EH (cell line): ENCODE measurements around the gene NEK10.

Experiments
- DNase-seq: peaks from one replicate; pipeline ENCODE4 v3.0.0-alpha.2; 2015; ENCODE audit warnings: low read depth

NEK10 gene

DNA sequence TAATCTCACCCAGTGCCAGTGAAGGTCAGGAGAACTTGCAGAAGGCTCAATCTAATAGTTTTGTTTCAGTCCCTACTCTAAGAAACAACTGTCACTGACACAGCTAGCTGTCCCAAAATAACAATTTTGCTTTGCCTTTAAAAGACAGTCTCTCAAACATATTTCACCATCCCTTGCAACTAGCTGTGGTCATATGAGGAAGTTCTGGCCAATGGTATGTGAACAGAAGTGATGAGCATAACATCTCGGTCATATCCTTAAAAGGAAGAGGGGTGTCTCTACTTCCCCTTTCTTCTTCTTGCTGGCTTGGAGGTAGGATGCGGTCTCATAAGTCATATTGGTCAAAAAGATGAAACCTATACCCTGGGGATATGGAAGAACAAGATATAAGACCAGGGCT, 198.1 kb downstream of the NEK10 start:
- no peak for DNase-seq

DNA sequence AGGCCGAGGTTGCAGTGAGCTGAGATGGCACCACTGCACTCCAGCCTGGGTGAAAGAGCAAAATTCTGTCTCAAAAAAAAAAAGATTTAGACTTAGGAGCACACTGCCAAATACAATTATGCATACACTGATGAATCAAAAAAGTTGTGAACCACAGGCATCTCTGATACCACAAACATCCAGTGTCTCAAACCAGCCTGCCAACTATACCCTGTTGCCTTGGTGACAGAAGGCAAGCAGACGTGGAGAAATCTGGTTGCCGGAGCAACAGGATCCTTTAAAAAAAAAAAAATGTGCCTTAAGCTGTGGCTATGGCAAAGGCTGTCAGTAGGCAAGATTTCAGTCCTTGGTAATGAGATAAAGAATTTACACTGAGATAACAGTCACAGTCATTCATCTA, 202.3 kb downstream of the NEK10 start:
- peak; percentile 99 for DNase-seq

DNA sequence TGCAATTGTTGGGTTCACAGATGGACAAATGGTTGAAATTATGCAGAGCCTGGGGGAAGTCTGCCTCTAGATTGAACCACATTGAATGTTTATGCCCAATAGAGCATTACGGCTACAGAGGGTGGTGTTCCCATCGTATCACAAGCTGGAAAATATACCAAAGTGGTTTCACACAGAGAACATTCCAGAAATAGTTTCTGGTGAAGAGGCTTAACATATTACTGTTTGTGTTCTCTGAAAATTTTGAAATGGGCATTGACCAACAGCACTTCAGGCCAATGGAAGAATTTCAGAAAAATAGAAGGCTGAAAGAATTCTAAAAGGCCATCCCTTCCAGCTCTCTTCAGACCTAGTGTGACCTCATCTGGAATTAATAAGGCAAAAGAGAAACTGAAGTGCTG, 203.9 kb downstream of the NEK10 start:
- DNase-seq = peak; percentile 93

DNA sequence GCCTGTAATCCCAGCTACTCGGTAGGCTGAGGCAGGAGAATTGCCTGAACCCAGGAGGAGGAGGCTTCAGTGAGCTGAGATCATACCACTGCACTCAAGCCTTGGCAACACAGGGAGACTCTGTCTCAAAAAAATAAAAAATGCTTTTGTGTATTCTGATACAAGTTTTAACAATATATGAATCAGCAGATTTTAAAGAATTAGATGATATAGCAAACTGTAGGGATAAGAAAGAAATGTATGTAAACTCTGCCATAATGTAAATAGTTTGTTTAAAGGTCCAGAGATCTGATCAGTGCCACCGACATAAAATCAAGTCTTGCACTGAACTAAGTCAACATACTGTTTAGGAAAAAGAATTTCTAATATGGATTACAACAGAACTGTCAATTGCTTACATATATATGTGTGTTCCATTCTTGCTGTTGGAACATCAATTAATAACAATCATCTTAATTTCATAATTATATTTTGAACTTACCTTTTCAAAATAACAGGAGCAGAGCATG, 208.3 kb downstream of the NEK10 start:
- no peak for DNase-seq

DNA sequence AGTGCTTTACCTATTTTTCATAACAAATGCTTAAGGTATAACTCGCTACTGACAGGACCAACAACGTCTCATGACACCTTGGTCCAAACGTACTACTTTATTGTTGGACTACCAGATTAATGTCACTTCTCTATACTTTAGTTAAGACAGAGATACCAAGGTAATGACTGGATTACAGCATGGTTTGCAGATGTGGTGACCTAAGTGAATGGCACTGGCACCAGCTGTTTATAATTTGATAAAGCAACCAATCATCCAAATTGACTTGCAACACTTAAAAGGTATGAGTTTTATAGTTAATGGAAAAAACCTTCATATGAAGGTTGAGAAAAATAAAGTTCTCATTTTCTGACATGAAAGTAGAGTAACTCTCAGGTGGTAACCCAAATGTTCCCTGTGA, 209.0 kb downstream of the NEK10 start:
- DNase-seq = no peak

DNA sequence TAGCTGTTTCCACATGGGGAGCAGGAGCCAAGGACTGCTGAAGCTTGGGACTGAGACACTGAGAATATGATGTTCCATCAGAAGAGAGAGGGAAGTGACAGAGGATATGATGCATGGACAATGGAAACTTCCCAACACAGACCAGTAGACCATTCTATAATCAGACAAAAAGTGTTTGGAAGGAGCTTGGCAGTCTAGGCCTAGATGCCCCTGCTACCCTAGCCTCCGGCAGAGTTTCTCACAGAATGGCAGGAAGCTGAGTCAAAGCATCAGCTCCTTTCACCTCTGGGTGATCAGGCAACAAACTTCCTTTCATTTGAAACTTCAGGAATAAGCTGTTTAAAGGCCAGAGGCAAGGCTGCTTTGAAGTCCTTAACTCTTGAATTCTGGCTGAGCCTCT, 222.0 kb downstream of the NEK10 start:
- DNase-seq = peak; percentile 69

DNA sequence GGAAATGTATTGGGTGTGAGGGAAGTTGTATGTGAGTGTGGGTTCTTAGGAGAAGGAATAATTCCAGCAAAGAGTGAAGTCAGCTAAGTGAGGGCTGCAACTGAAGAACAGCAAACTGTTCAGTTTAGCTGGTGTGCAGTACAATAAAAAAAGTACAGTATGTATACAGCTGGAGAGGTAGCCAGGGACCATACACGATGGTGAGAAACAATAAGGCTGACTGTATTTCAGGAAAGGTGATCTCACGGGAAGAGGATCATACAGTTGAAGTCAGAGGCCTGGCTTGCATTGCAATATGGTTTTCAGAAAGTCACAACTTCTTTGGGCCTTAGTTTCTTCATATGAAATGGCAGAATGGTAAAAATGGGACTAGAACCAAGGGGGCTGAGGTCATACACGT, 222.4 kb downstream of the NEK10 start:
- DNase-seq = no peak

DNA sequence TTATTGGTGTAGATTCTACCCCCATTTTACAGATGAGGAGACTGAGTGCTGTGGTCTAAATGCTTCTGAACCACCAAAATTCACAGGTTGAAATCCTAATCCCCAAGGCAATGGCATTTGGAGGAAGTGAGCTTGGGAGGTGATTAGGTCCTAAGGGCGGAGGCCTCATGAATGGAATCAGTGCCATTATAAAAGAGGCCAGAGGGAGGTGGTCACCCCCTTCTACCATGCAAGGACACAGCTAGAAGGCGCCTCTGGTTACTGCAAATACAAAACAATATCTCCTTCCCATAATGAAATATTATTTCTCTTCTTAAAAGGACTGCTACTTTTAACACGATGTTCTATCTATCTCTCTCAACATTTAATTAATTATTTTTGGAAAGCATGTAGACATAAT, 223.5 kb downstream of the NEK10 start:
- no peak for DNase-seq

DNA sequence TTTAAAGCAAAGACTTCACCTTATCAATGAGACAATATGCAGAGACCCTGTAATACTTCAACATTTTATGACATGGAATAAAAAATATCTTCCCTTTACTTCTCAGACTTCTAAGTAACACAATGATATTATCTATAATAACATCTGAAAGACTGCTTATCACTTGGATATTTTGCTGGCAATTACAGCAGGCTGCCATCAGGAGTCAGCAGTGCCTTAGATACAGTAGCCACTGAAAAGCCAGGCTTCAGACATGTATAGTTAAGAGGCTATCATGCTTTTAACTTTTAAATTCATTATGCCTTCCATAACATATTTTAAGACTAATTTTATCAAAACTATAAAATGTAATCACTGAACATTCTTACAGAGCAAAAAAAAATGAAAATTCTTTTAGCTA, 227.5 kb downstream of the NEK10 start:
- DNase-seq = no peak

DNA sequence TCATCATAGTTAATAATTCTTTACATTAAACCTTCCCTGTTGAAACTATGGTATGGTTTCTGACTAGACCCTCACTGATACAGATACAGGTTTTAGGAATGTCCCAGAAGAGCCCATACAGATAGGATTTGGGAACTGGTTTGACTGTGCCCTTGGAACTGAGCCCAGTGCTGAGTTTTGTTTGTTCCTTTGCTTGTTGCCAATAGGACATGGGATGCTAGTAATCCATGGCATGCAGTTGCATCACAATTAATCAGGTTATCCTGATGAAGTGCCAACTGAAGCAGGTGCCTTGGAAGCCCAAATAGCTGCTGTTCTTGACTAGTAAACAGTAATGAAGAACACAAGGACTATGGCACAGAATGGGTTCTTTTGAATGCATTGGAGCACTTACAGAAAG, 230.6 kb downstream of the NEK10 start:
- DNase-seq = no peak

DNA sequence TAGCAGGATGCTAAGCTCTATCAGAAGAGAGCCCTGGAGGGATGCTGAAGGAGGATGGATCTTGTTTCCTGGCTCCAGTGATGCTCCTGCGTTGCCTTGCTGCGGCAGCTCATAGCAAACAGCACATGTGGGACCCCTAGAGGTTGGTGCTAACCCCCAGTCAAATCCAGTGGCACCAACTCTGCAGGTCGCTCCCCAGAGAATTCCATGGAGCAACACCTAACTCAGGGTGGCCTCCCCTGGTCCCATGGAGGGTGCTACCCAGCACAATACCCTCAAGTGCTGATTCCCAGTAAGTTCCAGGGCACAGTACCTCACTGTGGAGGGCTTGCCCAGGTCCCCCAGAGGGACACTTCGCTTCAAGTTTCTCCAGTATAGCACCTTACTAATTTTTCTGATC, 231.2 kb downstream of the NEK10 start:
- DNase-seq = no peak

DNA sequence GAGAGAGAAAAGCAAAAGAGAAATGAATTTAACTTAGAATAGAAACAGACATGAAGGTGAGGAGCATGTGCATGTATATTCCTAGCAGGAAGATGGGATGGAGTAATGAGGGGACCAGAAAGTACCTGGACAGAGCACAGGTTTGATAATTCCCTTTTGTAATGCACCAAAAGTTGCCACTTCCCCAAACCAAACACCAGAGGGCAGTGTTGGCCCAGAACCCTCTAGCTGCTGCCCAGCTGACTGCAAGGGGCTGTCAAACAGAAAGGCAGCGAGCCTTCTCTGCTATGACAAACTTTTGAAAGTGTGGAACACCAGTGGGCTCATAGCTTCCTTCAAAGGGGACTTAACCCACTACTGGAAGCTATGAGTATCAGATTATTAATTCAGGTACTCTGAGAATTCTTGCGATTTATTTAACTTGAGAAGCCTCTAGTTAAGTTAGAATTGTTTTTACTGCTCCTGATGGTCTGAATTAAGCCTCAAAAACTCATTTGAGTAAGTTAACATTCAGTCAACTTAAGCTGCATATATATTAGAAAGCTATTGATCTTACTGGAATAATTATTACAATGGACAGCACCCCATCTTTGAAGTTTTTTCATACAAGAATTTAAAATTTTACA, 234.9 kb downstream of the NEK10 start:
- DNase-seq = peak; percentile 75

DNA sequence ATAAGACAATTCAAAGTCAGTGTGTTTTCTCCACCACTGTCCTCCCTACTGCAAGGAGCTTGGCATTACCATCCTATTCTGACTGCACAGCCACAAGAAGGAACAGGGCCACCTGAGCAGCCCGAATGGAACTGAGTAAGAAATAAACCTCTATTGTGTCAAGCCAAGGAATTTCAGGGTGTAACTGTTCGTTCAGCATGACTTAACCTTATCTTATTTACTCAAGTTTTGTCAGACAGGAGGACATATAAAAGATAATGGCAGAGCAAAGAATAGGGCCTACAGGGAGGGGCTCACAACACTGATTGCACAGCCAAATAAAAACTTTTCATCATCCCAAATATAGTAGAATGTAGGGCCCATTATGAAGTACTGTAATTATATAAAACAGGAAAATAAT, 236.1 kb downstream of the NEK10 start:
- no peak for DNase-seq

DNA sequence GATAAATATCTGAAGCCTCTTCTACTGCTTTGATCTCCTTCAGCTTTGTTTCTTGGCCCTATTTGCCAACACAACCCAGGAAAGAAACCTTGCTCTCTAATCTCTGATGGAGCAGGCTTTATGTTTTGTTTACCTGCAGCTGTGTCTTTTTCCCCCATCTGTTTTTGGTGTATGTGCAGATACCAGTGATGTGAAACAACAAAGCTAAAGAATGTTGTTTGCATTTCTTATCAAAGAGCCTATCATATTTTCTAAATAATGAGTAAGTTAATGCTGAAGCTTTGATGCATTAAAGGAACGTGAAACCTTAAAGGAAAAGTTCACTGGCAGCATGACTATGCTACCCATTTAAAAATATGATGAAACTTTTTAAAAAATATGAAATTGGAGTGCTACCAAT, 238.4 kb downstream of the NEK10 start:
- DNase-seq = no peak

DNA sequence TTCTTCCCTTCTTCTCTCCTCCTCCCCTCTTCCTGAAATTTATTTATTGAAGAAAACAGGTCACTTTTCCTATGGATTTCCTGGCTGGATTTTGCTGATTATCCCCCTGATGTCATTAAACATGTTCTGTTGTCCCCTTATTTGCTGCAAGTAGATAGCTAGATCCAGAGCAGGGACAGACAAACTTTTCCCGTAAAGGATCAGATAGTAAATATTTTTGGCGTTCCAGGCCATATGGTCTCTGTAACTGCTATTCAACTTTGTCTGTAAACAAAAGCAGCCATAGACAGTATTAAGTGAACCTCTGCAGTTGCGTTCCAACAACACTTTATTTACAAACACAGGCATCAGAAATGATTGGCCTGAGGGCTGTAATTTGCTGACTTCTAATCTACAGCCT, 241.3 kb downstream of the NEK10 start:
- no peak for DNase-seq

DNA sequence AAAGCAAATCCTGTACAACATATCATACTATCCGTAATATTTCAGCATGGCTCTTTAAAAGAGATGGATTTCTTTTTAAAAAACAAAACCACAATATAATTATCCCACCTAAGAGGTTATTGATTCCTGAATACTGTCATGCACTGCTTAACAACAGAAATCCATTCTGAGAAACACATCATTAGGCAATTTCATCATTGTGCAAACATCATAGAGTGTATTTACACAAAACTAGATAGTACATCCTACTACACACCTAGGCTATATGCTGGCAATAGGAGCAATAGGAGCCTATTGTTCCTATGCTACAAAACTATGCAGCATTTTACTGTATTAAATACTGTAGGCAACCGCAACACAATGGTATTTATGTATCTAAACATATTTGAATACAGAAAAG, 242.0 kb downstream of the NEK10 start:
- no peak for DNase-seq

DNA sequence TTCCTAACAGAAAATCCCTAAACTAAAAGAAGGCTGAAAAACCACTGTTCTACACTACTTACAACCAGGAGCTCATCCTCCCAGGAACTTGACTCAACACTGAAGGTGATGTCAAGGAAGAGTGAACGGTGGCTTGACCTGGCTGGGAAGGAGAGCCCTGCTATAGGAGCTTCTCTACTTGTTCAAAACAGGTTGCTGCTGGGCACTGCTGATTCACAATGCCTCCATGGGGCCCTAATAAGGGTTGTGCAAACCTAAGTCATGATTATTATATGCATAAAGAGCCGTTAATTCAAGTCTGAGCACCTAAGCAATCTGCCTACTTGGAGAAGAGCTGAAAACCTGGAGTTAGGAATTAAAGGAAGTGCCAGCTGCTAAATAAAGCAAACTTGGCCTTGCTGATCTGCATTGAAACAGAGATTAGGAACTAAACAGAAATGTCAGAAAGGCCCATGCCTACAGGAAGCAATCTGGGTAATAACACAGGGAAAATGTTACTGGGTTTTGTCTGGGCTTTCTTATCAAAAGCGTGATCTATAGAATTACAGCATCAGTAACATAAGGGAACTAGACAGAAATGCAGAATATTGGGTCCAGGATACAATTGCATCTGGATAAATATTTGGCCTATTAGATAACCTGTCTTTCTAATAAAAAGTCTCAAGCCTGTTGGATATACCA, 243.2 kb downstream of the NEK10 start:
- DNase-seq = no peak

DNA sequence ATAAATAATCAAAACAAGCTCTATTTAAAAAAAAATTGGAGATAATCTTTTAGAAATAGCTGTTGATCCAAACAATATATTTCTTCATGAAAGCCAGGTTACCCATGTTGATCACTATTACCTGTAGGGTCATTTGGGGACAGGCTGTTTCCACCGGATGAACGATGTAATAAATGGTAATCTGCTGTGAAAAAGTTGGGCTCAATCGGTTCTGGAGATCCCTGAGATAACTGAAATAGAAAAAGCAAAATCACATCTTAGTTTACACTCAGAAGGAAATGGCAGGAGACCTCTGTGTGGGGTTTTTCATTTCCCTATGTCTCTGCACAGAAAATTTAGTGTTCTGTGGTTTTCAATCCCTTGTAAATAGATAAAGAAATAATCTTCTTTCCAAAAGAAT, 249.5 kb downstream of the NEK10 start:
- no peak for DNase-seq

DNA sequence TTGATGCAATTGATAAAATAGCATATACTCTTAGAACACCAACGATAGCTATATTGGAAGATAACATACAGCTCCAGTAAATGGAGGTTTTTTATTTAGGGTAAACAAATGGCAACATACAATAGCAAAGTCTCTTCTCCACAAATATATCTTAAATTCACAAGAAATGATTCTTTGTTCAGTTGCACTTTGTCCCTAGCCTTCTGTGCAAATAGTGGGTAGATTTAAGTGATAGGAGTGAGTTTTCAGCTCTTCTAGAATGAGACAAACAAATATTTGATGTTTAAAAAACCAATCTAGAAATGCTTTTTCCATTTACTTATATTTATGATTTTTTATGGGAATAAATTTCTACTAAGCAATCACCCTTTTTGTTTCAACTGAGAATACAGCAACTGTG, 253.8 kb downstream of the NEK10 start:
- no peak for DNase-seq

DNA sequence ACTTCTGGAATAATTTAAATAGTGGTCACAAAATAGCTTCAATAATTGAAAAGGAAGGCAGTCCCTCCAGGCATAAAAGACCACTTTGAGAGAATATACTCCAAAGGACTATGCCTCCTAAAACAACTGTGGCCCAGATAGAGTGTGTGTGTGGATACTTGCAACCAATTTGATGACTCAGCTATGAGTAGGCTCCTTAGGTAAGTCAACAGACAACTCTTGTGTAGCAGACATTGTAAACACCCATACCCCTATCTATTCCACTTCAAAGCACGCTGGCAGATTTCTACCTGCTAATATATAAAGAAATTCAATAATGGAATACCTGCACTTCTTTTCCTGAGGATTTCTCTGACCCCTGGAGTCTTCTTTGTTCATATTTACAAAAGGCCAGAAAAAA, 254.5 kb downstream of the NEK10 start:
- DNase-seq = no peak

DNA sequence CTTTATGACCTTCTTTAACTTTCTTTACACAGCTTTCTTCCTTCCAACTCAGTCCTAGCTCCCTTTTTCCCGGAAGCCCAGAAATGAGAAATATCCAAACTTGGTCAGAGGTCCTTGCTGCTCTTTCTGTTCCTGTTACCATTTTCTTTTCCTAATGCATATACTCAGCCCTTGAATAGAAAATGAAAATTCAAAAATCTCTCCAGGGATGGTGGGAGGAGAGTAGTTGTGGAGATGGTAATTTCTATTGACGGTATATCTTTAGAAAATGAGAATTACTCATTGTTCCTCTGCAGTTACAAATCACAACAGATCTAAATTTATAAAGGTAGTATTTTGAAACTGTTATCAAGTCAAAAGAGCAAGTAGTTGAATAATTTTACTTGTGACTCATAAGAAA, 255.1 kb downstream of the NEK10 start:
- DNase-seq = no peak

DNA sequence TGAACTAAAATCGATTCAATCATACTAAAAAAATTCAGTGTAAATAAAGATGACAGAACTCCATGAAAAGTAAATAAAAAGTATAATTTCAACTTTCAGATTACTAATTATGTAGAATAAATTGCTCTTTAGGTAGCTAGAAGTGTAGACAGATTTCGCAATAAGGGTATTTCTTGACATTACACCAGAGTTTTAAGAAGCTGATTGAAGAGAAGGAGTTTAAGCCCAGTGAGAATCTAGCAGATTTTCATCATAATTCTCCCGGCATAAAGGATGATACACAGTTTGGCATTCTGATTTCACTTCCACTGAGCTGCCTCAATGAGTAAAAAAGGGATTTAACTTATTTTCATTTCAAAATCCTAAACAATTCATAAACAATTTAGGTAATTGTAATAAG, 259.2 kb downstream of the NEK10 start:
- no peak for DNase-seq

DNA sequence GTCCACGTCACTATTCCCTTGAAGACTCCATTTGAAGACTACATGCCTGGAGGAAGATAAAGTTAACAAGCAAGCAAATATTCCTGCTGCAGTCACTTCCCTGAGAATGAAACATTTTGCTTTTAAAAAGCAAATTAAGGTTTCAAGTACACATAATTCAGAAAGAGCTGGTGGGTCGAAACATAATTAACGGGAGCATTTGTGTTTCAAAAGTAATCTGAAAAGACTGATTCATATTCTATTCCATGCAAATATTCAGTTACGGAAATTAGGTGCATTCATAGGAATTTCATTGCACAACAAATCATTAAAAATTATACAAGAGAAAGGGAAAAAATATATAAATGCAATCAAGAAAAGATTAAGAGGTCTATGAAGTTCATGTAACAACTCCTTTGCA, 260.9 kb downstream of the NEK10 start:
- no peak for DNase-seq

DNA sequence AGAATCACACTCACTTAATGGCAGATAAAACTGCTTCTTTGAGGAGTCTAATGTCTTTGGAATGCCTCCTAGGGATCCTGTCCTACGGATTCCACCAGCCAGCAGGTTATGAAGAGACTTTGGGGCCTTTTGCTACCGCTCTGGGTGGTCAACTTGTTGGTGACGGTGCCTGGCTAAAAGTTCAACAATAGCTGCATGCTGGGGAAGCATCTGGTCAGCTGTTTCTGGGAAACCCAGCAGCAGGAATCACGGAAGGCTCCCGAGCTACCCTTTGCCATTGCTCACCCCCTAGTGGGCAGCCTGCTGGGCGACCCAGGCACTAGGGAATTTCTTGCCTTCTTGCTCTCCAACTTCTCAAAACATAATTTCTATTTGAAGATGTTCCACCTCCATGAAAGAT, 263.3 kb downstream of the NEK10 start:
- DNase-seq = peak; percentile 13
